ENCODE measurements around the gene SMG6.
"Not testable (repeated sequence)": the region's sequence is repeated elsewhere in the genome, so short reads cannot be mapped to it uniquely, and the experiment has no call there.

Gene SMG6

GRCh38 chr17:2227025-2227699 lies 76.4 kb downstream of the SMG6 start:
- DNase-seq, result no peak

- DNase-seq, result no peak
These were observed 80.0 kb downstream of the SMG6 start for GRCh38 chr17:2223617-2223927.

- no peak for DNase-seq
These were observed 80.5 kb downstream of the SMG6 start for GRCh38 chr17:2222901-2223616.

- DNase-seq, result no peak
These were observed 81.3 kb downstream of the SMG6 start for GRCh38 chr17:2222301-2222700.

- no peak for DNase-seq
These were observed 85.2 kb downstream of the SMG6 start for GRCh38 chr17:2218426-2218825.

GRCh38 chr17:2215616-2216364 lies 87.8 kb downstream of the SMG6 start:
- no peak for DNase-seq

- DNase-seq, result no peak
These were observed 88.5 kb downstream of the SMG6 start for GRCh38 chr17:2214929-2215615.

GRCh38 chr17:2214047-2214928 lies 89.3 kb downstream of the SMG6 start:
- no peak for DNase-seq

- no peak for DNase-seq
These were observed 90.2 kb downstream of the SMG6 start for GRCh38 chr17:2213291-2213960.

GRCh38 chr17:2212400-2212981 lies 91.1 kb downstream of the SMG6 start:
- DNase-seq, result no peak

- no peak for DNase-seq
These were observed 91.8 kb downstream of the SMG6 start for GRCh38 chr17:2211661-2212399.

GRCh38 chr17:2210726-2211125 lies 92.9 kb downstream of the SMG6 start:
- DNase-seq, result no peak

- no peak for DNase-seq
These were observed 95.6 kb downstream of the SMG6 start for GRCh38 chr17:2207815-2208515.

- no peak for DNase-seq
These were observed 99.2 kb downstream of the SMG6 start for GRCh38 chr17:2204393-2204792.

- DNase-seq, result no peak
These were observed 99.8 kb downstream of the SMG6 start for GRCh38 chr17:2203818-2204217.

- DNase-seq, result no peak
These were observed 100.5 kb downstream of the SMG6 start for GRCh38 chr17:2202996-2203575.

GRCh38 chr17:2202302-2202995 lies 101.1 kb downstream of the SMG6 start:
- DNase-seq, result no peak

- not testable (repeated sequence) for DNase-seq
These were observed 104.2 kb downstream of the SMG6 start for GRCh38 chr17:2199386-2199785.

- DNase-seq, result no peak
These were observed 104.7 kb downstream of the SMG6 start for GRCh38 chr17:2198927-2199326.
